ENCODE data around the gene LSM4. TPM values are rescaled to one million over a fixed set of nuclear protein-coding genes. Genes with fewer than 3 reads are reported as not detected.
A peak's percentile ranks its signal among the peaks of the same experiment; 100 is the strongest.

LSM4 gene
- total and polyA plus RNA-seq, 2 of the 13 experiments (the other 11 are each of a cell fraction or from before 2014, with no cell fraction given): 65.8 to 166 TPM

DNA sequence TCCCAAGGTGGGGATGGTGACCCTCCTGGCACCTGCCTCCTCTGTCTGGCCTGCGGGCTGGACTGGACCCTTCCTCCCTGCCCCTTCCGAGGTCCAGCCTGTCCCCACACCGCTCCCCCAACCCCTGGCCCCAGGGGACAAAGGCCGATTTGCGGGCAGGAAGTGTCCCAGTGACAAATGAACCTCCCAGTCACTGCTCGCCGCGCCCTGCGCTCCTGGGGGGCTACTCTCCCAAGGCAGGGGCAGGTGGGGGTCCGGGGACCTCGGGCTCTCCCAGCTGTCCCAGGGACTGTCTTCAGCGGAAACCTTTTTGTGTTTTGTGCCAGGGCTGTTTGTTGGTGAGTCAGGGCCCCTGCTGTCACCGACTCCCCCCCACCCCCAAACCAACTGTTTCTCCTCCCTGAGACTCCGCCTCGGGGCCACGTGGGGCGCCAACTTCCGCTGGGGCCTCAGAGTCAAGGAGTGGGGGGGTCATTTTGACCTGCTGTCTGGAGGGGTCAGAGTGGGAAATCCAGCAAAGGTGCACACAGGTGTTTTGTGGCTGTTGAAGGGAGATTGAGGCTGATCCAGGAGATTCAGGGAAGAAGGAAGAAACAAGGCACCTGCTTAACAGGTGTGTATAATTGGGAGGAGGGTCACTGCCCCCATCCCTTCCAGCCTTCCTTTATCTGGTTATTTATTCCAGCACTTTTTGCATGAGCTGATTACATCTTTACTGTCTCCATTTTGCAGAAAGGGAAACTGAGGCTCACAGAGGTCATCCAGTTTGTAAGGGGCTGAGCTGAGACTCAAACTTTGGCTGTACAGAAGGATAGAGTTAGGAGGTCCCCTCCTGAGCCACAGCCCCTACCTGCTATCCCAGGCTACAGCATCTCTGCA, 18.4 kb upstream of the LSM4 start (continued):
- TF ChIP-seq, protein P1, sequence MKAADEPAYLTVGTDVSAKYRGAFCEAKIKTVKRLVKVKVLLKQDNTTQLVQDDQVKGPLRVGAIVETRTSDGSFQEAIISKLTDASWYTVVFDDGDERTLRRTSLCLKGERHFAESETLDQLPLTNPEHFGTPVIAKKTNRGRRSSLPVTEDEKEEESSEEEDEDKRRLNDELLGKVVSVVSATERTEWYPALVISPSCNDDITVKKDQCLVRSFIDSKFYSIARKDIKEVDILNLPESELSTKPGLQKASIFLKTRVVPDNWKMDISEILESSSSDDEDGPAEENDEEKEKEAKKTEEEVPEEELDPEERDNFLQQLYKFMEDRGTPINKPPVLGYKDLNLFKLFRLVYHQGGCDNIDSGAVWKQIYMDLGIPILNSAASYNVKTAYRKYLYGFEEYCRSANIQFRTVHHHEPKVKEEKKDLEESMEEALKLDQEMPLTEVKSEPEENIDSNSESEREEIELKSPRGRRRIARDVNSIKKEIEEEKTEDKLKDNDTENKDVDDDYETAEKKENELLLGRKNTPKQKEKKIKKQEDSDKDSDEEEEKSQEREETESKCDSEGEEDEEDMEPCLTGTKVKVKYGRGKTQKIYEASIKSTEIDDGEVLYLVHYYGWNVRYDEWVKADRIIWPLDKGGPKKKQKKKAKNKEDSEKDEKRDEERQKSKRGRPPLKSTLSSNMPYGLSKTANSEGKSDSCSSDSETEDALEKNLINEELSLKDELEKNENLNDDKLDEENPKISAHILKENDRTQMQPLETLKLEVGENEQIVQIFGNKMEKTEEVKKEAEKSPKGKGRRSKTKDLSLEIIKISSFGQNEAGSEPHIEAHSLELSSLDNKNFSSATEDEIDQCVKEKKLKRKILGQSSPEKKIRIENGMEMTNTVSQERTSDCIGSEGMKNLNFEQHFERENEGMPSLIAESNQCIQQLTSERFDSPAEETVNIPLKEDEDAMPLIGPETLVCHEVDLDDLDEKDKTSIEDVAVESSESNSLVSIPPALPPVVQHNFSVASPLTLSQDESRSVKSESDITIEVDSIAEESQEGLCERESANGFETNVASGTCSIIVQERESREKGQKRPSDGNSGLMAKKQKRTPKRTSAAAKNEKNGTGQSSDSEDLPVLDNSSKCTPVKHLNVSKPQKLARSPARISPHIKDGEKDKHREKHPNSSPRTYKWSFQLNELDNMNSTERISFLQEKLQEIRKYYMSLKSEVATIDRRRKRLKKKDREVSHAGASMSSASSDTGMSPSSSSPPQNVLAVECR (CRISPR knock-in tag; IDR thresholded peaks at IDR 0.05; ENCODE audit: borderline replicate concordance): peak; percentile 63; the same call in 1 of the 2 replicates
- TF ChIP-seq POLR2A (IDR thresholded peaks at IDR 0.05; ENCODE audit: insufficient read depth in 1 of 2, low read depth in 2 of 2, low read length in 2 of 2) (peak; percentile 58 to 70), ELF3 (CRISPR knock-in tag; IDR thresholded peaks at IDR 0.05) (peak; percentile 63), ZNF296 (CRISPR knock-in tag; conservative IDR thresholded peaks at IDR 0.05) (peak; percentile 80; the same call in 1 of the 2 replicates), ZNF775 (CRISPR knock-in tag; IDR thresholded peaks at IDR 0.05; ENCODE audit: borderline replicate concordance) (0 out of 2 replicates have a peak, but pooled peaks have one; percentile 40), ETV5 (CRISPR knock-in tag; IDR thresholded peaks at IDR 0.05; ENCODE audit: borderline replicate concordance) (peak; percentile 84), MXI1 (IDR thresholded peaks at IDR 0.05; ENCODE audit: borderline replicate concordance, low read depth, low read length) (peak; percentile 53; the same call in 1 of the 3 replicates), ZFY (CRISPR knock-in tag; IDR thresholded peaks at IDR 0.05) (peak; percentile 46; the same call in 1 of the 2 replicates), PHF20 (CRISPR knock-in tag; IDR thresholded peaks at IDR 0.05) (peak; percentile 54; the same call in 1 of the 2 replicates), KAT2B (IDR thresholded peaks at IDR 0.05; ENCODE audit: borderline replicate concordance, low read depth, low read length) (no peak), ZNF549 (CRISPR knock-in tag; IDR thresholded peaks at IDR 0.05) (no peak), GATAD1 (CRISPR knock-in tag; IDR thresholded peaks at IDR 0.05) (peak; percentile 46), SIX4 (CRISPR knock-in tag; IDR thresholded peaks at IDR 0.05) (peak; percentile 15; the same call in 1 of the 2 replicates), HOXA5 (CRISPR knock-in tag; IDR thresholded peaks at IDR 0.05) (0 out of 2 replicates have a peak, but pooled peaks have one; percentile 39), ZFYVE20 (CRISPR knock-in tag; IDR thresholded peaks at IDR 0.05; ENCODE audit: borderline replicate concordance, low read depth) (no peak), ZNF484 (CRISPR knock-in tag; IDR thresholded peaks at IDR 0.05; ENCODE audit: borderline replicate concordance, low read depth) (no peak), ZNF619 (CRISPR knock-in tag; IDR thresholded peaks at IDR 0.05) (peak; percentile 1; the same call in 1 of the 2 replicates), FOXA1 (IDR thresholded peaks at IDR 0.05) (no peak), FOXA1 (CRISPR knock-in tag; IDR thresholded peaks at IDR 0.05) (0 out of 2 replicates have a peak, but pooled peaks have one; percentile 8), ZSCAN9 (CRISPR knock-in tag; IDR thresholded peaks at IDR 0.05; ENCODE audit: borderline replicate concordance) (peak; percentile 33; the same call in 1 of the 2 replicates), ZFP62 (CRISPR knock-in tag; IDR thresholded peaks at IDR 0.05) (0 out of 2 replicates have a peak, but pooled peaks have one; percentile 24), ZNF326 (CRISPR knock-in tag; IDR thresholded peaks at IDR 0.05; ENCODE audit: borderline replicate concordance) (no peak), FOXO1 (CRISPR knock-in tag; IDR thresholded peaks at IDR 0.05) (peak; percentile 53), NR2F2 (IDR thresholded peaks at IDR 0.05; ENCODE audit: borderline replicate concordance, low read depth) (peak; percentile 47; the same call in 1 of the 2 replicates)
- TF ChIP-seq, protein P2, sequence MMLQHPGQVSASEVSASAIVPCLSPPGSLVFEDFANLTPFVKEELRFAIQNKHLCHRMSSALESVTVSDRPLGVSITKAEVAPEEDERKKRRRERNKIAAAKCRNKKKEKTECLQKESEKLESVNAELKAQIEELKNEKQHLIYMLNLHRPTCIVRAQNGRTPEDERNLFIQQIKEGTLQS (CRISPR knock-in tag; IDR thresholded peaks at IDR 0.05): 0 out of 2 replicates have a peak, but pooled peaks have one; percentile 7
- TF ChIP-seq, protein P3, sequence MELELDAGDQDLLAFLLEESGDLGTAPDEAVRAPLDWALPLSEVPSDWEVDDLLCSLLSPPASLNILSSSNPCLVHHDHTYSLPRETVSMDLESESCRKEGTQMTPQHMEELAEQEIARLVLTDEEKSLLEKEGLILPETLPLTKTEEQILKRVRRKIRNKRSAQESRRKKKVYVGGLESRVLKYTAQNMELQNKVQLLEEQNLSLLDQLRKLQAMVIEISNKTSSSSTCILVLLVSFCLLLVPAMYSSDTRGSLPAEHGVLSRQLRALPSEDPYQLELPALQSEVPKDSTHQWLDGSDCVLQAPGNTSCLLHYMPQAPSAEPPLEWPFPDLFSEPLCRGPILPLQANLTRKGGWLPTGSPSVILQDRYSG (CRISPR knock-in tag; IDR thresholded peaks at IDR 0.05): 0 out of 2 replicates have a peak, but pooled peaks have one; percentile 40
